Stimulated activated CD4-positive, alpha-beta T cell treated with anti-CD3 and anti-CD28 coated beads, Interleukin-2, amount 100 ng/mL, for 4 hours (primary cell): ENCODE data around the gene KNSTRN.

Experiments used
- DNase-seq: peaks from one replicate; pipeline ENCODE4 v3.0.0-alpha.2; 2020; ENCODE audit warnings: low read depth

Gene KNSTRN, protein sequence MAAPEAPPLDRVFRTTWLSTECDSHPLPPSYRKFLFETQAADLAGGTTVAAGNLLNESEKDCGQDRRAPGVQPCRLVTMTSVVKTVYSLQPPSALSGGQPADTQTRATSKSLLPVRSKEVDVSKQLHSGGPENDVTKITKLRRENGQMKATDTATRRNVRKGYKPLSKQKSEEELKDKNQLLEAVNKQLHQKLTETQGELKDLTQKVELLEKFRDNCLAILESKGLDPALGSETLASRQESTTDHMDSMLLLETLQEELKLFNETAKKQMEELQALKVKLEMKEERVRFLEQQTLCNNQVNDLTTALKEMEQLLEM

DNA sequence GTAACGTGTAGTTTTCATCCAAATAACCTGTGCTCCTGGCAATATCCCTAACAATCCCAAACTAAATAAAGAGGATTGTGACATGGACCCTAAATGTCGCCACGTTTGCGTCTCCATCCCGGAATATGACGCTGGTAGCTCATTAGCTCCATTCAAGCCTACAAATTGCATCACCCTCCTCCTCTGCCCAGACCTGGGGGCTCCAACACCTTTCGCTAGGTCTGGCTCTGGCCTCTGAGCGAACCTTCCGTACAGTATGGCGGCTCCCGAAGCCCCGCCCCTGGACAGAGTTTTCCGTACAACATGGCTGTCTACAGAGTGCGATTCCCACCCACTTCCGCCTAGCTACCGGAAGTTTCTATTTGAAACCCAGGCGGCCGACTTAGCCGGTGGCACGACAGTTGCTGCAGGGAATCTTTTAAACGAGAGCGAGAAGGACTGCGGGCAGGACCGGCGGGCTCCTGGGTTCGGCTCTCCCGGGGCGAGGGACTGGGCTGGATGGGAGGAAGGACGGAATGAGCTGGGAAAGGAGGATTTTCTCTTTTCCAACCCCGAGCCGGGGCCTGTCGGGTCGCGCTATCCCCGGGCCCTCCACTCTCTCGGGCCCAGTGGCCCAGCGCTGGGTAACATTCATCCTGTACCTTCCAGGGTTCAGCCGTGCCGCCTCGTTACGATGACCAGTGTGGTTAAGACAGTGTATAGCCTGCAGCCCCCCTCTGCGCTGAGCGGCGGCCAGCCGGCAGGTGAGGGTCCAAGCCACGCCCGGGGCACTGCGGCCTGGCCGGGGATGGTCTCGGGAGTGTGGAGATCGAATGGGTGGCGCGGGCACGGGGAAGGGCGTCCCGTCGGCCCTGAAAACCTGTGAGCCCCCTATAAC, at the start of gene KNSTRN:
Gene KNSTRN, plus strand, starts transcription at position 142 of the 877 bp plus-strand sequence. Its CDS starts 115 bp downstream, at position 257.
- DNase-seq, result peak; percentile 89

DNA sequence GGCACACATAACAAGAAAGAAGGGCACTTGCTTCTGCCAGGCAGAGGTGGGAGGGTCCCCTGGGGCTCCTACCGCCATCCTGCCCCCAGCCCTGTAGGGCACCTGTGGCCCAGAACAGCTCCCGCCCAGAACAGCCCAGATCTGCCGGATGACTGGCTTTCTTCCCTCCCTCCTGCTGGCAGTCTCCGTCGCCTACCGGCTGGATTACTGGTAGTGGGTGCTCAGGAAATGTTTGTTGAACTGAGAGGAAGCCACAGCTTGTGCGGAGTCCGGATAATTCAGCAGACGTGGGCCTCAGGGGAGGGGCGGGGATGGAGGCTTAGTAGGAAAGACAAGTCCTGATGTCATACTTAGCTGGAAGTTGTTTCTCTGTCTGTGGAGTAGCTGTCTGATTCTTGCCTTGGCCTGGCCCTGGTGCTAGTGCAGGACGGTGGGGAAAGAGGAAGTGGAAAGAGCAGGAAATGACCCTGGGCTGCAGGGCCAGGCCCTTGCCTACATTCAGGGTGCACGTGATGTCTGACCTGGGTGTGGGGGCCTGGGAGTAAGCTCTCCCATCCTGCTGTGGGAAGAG, 48.5 kb upstream of the KNSTRN start:
- no peak for DNase-seq

DNA sequence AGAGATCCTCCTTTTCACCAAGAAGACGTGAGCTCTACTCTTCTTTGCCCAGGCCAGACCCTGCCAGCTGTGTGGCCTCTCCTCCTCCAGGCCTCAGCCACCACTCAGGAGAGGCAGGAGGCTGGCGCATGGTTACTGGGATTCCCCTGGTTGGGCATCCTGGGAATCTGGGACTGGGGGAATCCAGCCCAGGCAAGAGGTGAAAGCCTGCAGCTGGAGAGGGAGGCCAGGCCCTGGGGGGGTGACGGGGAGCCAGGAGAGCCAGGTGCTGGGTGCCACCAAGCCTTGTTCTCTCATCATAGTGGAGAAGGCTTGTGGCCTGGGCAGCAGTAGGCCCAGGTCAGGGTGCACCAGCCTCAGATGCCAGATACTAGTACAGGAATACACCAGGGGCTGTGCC, 48.0 kb upstream of the KNSTRN start:
- no peak for DNase-seq

DNA sequence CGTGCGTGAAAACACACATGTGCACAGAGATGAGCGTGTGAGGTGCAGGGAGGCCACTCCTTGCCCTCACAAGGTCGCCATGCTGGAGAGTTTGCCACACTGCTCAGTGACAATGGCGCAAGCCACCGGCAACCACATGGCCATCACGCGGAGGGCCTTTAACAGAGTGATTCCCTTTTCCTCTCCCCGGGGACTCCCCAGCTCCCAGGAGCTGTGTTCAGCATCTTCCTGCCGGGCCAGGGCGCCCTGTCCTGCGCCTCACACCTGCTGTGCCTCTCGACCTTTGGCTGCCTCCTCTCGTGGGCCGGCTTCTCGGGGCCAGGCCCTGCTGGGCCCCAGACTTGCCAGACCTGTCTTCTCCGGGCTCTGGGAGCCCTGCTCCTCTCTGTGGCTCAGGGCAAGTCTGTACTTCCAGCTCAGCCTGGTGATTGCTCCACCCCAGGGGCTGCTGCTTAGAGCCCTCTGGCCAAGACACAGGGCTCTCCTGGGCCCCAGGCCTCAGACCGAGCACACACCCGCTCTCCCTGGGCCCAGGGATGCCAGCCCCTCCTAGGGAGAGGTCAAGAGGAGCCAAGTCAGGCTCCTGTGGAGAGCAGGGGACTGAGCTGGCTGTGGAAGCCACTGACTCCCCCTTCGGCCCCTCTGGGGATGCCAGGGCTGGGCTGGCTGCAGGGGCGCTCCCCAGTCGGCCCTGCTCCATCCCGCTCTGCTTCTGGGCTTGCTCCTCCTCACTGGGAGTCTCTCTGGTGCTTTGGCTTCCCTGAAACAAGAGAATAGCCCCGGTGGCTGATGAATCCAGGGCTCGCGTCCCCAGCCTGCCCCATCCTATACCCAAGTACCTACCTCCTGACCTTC, 47.4 kb upstream of the KNSTRN start:
- no peak for DNase-seq

DNA sequence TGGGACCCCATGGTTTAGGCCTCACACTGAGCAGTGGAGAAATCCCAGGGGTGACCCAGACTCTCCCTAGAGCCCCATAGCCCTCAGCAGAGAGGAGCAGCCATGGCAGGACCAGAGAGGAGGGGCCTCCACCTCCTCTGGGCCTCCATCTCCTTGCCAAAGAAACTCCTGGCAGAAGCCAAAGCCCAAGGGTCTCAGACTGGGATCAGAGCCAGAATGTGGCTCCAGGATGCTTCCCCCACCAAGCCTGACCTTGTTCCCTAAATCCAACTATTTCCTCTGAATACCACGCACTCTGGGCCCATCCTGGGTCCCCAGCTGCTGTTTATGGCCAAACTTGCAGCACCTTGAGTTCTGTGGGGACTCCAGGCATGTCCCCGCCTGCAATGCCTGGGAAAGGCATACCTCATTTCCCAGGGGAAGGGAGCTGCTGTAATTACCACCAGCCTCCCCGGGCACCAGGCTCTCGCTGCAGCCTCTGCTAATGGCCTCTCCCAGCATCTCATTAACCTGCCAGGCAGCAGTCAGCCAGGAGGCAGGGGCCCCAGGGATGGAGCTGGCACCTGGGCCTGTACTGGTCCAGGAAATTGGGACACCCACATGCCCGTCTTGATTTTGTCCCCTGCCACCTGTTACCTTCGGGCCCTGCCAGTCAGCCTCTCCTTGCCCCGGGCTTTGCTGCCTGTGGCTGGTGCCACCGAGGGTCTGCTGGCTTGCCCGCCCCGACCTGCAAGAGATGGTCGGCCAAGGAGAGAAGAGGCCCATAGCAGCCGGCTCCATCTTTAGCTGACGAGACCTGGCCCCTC, 46.4 kb upstream of the KNSTRN start:
- DNase-seq, result no peak

DNA sequence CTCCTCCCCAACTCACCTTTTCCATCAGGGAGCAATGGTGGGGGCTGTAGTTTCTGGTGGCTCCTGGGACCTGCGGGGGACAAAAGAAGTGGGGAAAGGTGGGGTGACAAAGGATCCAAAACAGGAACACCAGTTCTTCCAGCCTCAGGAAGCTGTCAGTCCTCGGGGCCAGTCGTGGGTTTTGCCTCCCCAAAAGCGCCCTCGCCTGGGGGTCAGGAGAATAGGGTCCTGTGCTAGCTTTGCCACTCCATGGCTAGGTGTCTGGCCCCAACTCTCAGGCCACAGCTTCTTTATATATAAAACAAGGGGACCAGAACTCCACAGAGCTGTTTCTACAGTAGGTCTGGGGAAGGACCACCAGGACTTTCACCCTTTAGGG, 45.8 kb upstream of the KNSTRN start:
- DNase-seq, result no peak

DNA sequence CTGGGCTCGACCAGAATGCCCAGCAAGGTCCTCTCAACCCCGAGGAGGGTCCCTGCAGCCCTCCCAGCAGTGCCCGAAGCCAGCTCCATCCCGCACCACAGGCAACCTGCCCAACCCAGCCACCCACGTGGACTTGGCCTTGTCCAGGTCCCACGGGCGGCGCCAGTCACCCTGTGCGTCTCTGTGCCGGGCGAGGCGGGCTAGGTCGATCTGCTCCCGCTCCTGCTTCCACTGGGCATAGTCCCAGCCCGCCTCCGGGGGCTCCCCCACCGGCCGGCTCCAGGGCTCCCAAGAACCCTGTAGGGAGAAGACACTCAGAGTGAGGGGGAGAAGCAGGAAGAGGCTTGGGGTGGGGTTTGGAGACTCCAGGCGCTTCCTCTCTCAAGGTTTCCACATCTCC, 44.9 kb upstream of the KNSTRN start:
- no peak for DNase-seq

DNA sequence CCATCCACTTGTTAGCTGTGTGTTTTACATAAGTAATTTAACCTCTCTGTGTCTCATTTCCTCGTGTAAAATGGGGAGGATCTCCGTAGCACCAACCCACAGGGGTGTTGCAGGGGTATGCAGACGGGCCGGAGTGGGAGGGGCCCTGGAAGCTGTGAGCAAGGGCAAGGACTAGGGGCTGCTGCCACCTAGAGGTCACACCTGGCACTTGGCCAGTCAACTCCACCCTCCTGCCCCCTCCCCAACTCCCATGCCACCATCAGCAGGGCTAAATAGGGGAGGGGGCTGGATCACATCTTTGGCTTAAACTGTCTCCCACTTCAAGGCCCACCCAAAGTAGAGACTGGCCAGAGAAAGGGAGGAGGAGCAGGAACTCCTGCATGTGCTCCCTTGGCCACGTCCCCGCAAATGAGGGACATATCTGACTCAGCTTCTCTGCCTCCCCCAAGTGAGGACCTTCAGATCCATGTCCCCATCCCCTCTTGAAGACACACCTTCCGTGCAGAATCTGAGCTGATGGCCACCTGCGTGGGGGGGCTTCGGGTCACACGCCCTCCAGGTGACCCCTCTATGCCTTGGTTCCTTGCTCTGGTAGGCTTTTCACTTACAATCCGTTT, 44.4 kb upstream of the KNSTRN start:
- DNase-seq, result peak; percentile 68

DNA sequence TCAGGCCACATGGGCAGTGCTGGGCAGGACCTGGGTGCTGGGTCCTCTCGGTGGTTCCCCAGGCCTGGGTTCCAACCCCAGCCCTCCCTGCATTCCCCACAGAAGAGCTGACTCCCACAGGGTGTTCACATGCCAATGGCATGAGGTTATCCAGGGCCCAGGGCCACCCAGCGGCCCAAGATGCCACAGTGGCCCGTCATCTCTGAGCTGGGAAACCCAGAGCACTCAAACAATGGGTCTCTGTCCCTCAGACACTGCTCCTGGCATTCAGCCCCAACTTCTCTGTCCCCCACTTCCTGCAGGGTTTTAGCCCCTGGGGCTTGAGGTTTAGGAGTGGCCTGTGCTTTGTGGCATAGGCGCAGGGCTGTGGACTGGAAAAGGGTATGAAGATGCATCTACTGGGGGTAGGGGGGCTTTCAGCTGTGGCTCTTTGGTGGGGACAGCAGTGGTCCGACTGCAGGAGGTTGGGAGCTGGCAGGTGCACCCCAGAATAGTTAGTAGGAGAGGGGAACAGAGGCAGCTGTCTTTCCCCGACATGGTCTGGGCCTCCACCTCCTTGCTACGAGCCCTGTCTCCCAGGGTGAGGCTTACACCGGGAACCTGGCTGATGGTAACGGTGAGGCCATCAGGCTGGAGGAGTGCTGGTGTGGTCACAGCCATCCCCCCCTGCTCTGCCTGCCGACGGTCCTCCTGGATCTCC, 43.5 kb upstream of the KNSTRN start:
- no peak for DNase-seq

DNA sequence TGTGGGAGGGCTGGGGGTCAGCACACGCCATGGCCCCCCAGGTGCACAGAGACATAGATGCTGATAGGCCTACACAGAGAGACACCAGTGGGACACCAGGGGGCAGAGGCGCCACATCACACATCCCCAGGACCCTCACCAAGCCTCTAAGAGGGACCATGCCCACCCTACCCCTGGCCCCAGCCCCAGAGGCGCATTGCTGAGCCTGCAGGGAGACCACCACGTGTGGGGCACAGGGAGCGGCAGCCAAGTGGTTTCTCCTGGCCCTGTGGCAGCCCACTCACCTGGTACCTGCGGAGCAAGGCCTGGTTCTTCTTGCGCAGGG, 42.9 kb upstream of the KNSTRN start:
- DNase-seq, result no peak

DNA sequence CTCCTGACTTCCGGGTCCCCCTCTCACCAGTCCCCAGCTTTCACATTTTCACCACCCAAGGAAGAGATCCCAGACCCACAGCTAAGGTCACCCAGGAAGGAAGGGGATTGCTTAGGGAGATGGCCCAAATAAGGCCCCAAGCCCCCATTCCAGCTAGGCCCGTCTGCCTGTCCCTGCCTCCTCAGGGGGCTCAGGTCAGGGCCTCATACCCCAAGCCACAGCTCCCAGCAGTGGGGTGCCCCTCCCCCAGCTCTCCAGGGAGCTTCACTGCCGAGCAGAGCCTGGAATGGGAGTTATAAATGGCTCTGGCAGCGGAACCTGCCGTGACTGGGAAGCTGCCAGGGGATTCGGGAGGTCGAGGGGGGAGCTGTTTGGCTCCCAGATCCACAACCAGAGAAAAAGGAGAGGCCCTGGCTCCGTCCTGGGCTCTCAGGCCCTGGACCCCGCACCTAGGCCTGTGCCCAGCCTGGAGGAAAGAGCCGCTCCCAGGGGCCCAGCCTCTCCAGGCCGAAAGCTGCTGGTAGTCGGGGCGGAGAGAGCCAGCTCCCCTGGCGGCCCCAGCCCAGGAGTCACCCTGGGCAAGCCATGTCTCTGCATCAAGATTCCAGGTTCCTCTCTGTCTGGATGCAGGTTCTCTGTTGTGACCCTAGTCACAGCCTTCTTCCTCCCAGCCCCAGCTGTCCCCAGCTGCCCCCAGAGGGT, 42.3 kb upstream of the KNSTRN start:
- no peak for DNase-seq

DNA sequence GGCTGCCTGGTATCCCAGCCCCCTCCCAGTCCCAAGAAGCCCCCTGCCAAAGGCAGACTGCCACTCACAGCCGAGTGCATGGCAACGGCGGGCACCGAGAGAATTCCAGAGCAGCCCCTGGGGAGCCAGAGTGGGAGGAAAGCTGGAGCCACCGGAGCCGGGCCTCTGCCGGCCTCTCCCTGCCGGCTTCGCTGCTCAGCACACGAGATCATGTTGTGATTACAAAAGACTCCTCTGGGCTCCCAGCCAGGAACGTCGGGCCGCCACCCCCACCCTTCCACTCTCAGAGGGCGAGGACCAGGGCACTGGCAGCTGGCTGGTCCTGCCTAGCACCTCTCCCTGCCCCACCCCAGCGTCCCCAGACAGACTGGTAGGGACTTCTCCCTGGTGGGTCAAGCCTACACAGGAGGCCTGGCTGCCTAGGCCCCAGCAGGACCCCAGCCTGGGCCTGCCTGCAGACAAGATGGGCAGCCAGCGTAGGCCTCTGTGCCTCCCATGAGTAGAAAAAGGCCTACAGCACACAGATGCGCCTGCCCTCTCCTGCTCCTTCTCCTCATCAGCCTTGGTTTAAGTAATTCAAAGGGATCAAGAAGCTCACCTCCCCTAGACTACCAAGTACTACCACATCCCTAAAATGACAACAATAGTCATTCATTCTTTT, 41.7 kb upstream of the KNSTRN start, which contains the start of gene CCDC9B:
Gene CCDC9B, minus strand, starts transcription at position 200 of the 661 bp plus-strand sequence. Its CDS starts 120 bp downstream, at position 80.
- DNase-seq, result no peak

DNA sequence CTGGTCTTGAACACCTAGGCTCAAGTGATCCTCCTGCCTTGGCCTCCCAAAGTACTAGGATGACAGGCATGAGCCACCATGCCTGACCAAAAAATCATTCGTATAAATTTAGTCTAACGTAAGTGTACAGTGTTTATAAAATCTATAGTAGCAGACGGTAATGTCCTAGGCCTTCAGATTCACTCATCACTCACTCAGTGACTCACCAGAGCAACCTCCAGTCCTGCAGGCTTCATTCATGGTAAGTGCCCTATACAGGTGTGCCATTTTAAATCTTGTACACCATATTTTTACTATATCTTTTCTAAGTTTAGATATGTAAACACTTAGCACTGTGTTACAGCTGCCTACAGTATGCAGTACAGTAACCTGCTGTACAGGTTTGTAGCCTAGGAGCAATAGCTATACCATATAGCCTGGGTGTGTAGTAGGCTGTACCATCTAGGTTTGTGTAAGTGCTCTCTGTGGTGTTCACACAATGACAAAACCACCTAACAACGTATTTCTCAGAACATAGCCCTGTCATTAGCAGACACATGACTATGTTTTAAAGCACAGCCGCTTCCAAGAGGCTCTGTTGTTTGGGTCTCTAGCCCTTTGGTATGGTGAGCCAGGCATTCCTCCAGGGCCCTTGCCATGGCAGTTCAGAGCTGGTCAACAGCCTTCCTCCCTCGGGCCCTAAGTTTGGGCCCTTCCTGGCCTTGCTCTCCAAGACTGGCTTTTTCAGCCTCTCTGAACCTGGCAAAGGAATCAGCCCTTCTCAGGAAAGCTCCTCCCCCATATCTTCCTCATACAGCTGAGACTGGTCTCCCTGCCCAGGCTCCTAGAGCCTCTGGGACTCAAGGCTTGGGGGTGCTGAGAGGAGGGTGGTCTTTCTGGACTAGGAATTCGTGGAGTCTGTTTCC, 39.9 kb upstream of the KNSTRN start:
- DNase-seq, result no peak

DNA sequence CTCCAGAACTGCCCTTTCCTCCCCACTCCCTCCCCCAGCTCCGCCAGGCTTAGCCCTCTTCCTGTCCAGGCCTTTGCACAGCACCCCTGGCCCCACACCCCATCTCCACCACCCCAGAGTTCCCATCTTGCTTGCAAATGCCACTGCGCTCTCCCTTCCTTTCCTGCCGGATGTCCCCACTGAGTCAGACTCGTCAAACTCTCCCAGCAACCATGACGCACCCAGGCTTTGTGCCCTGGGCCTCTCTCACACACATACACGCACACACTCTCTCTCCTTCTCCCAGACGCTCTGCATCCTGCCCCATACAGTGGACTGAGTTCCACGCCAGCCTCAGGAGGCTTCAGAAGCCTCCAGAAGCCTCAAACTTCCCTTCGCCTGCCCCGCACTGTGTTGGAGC, 39.0 kb upstream of the KNSTRN start:
- DNase-seq, result no peak

DNA sequence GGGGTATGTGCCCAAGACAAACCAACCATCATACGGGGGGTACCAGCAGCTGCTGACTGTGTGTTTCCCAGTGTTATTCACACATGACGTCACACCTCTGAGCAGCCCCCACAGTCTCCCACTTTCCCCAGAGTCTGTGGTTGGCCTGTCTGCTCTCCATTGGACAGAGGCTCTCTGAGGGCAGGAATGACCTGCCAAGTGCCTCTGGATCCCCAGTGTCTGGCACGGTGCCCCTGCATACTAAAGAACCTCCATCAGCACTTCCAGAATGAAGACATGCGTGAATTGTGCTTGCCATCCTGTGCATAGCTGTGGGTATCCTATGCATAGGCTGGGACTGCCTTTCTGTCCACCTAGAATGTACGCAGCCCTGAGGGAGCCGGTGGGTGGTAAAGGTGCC, 38.3 kb upstream of the KNSTRN start:
- DNase-seq, result no peak

DNA sequence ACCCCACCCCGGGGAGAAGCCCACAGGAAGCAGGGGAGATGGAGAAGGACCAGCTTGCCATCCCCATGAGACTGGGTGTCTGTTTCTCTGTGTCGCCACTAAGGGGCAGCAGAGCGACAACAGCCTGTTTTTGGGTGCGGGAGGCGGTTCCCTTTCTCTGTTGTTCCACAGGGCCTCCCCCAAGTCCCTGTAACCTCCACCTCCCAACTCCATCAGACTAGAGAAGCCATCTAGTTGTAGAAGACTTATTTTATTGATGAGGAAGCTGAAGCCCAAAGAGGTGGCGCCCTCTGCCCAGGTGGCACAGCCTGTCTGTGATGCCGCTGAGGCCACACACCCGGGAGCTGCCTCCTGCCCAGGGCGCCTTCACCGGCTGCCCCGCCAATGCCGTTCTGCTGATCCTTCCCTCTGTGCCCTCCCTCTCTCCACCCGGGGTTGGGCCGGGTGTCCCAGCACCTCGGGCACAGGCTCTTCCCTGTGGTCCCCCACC, 37.8 kb upstream of the KNSTRN start:
- DNase-seq, result peak; percentile 57

DNA sequence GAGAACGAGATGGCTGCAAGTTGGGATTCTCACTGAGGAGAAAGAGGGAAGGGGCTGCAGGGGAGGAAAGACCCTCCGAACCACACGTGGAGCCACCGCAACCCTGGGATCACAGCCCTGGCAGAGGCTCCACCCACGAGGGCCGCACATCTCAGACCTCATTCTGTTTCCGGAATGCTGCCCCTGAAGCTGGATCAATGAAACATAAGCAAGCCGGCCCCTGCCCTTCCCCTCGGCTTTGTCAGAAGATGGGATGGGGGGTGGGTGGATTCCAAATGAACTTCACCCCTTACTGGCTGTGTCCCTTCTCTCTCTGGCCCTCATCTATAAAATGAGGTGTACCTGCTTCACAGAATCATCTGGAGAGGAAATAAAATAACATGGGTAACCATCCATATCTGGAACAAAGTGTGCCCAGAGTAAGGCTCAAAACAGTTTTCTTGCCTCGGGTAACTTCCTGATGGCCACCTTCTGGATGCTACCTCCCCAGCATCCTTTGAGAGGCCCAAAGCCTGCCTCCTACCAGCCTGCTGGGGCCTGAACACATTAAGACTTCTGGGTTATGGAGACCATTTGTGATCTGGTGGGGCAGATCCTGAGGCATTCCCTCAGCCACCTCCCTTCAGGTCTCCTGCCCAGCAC, 37.2 kb upstream of the KNSTRN start:
- no peak for DNase-seq
